AG04450 (cell line): ENCODE results near the gene IFI30. TPM values are rescaled to one million over a fixed set of nuclear protein-coding genes. Genes with fewer than 3 reads are reported as not detected.

Source experiments
- CTCF ChIA-PET: fragments of 300-600, 350-600 bp; formaldehyde crosslinking; extraction: SDS; loops from one replicate; lab custom pipeline; 2022; ENCODE audit warnings: antibody characterized with exemption, inconsistent platforms; lab: Charles Lee
- POLR2A ChIA-PET: fragments of 350-600 bp; formaldehyde crosslinking; extraction: SDS; loops from one replicate; lab custom pipeline; 2021; ENCODE audit warnings: antibody characterized with exemption, inconsistent platforms; lab: Yijun Ruan, JAX
- DNase-seq: peaks from one replicate; pipeline ENCODE4 v3.0.0-alpha.2; 2011; ENCODE audit warnings: low read depth, low spot score
- H3K27ac ChIP-seq: one replicate; pipeline ENCODE4 v1.5.1; 2012; ENCODE audit warnings: low read depth, low read length, control low read depth
- H3K27me3 ChIP-seq: one replicate; pipeline ENCODE4 v1.6.0; 2012; ENCODE audit warnings: low read length; ENCODE audit not compliant: control insufficient read depth, insufficient read depth
- H3K4me3 ChIP-seq: 2 replicates; pipeline ENCODE4 v1.5.1; 2011; ENCODE audit warnings: mild to moderate bottlenecking, low read depth, low read length, control low read depth
- H3K9me3 ChIP-seq: 2 replicates; pipeline ENCODE4 v1.5.1; 2012; ENCODE audit warnings: low read length; ENCODE audit not compliant: control insufficient read depth, insufficient read depth
- polyA plus RNA-seq: library from polyadenylated mRNA; depleted of rRNA; stranded (reverse); fragments of >200 nt; gene quantifications from 2 replicates; pipeline ENCODE4 v1.2.3, GENCODE V29; 2011
- TF ChIP-seq, protein P1 (sequence below): IDR thresholded peaks from 2 replicates; pipeline ENCODE4 v1.5.1; 2011; ENCODE audit warnings: low read depth, low read length, control low read depth, inconsistent platforms

IFI30 gene
- polyA plus RNA-seq, 1 experiment, result 6.9 TPM

DNA sequence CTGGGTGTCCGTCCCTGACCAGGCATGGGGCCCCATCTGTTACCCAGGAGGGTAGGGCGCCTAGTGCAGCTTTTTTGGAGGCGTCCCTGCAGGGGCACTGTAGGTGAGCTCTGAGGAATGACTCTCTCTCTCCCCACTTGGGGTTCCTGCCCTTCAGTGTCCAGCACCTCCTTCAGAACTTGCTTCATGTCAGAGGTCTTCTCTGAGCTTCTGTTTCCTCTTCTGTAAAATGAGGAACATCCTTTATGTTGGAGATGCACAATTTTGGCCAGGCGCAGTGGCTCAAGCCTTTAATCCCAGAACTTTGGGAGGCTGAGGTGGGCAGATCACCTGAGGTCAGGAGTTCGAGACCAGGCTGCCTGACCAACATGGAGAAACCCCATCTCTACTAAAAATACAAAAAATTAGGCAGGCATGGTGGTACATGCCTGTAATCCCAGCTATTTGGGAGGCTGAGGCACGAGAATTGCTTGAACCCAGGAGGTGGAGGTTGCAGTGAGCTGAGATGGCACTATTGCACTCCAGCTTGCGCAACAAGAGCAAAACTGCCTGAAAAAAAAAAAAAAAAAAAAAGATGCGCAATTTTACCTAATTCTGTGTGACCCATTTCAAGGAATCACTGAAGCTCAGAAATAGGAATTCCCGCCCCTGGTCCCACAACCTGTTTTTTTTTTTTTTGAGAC is 35.8 kb upstream of the IFI30 start:
- Histone ChIP-seq H3K27ac (no peak overlapping the region), H3K4me3 (no peak overlapping the region), H3K27me3 (no peaks in the 10 kb centered on the region), H3K9me3 (no peaks in the 10 kb centered on the region; the same call in 1 of the 2 replicates)
- no peak for DNase-seq
- ChIA-PET CTCF (no interaction called here), POLR2A (no interaction called here)
- TF ChIP-seq, protein P1, sequence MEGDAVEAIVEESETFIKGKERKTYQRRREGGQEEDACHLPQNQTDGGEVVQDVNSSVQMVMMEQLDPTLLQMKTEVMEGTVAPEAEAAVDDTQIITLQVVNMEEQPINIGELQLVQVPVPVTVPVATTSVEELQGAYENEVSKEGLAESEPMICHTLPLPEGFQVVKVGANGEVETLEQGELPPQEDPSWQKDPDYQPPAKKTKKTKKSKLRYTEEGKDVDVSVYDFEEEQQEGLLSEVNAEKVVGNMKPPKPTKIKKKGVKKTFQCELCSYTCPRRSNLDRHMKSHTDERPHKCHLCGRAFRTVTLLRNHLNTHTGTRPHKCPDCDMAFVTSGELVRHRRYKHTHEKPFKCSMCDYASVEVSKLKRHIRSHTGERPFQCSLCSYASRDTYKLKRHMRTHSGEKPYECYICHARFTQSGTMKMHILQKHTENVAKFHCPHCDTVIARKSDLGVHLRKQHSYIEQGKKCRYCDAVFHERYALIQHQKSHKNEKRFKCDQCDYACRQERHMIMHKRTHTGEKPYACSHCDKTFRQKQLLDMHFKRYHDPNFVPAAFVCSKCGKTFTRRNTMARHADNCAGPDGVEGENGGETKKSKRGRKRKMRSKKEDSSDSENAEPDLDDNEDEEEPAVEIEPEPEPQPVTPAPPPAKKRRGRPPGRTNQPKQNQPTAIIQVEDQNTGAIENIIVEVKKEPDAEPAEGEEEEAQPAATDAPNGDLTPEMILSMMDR, result no peak

- DNase-seq, result no peak
- ChIA-PET POLR2A (interaction anchor here (0.6 kb wide), 1 partner anchor 143 kb away, joined by 13 read pairs; no protein-coding TSS in a partner anchor), CTCF (no interaction called here)
- Histone ChIP-seq H3K4me3 (no peak overlapping the region), H3K27me3 (no peaks in the 10 kb centered on the region), H3K27ac (no peak overlapping the region), H3K9me3 (no peaks in the 10 kb centered on the region; the same call in 1 of the 2 replicates)
- TF ChIP-seq, protein P1, result no peak
Observed at GRCh38 chr19:18140473-18140872, 33.1 kb upstream of the IFI30 start.

DNA sequence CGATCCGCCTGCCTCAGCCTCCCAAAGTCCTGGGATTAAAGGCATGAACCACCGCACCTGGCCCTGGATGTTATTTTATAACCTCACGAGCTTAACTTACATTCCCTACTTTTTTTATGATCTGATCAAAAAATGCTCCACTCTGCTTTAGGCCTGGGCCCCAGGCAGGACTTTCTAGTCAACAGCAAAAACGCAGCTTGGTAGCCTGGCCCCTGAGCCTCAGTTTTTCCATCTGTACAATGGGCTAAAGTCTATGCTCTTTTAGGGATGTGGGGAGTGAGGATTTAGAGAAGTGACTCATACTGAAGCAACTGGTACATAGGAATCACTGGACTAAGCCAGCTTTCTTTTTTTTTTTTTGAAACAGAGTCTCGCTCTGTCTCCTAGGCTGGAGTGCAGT is 32.6 kb upstream of the IFI30 start:
- no peak for DNase-seq
- Histone ChIP-seq H3K27ac (no peak overlapping the region), H3K4me3 (no peak overlapping the region), H3K27me3 (no peaks in the 10 kb centered on the region), H3K9me3 (no peaks in the 10 kb centered on the region; the same call in 1 of the 2 replicates)
- POLR2A ChIA-PET, result interaction anchor here (0.6 kb wide), 1 partner anchor 143 kb away, joined by 13 read pairs; no protein-coding TSS in a partner anchor
- CTCF ChIA-PET, result interaction anchor here (0.5 to 1.8 kb wide), 6 partner anchors 10 to 138 kb away, joined by 3 to 7 read pairs (median 4); no protein-coding TSS in a partner anchor
- TF ChIP-seq, protein P1, result no peak

DNA sequence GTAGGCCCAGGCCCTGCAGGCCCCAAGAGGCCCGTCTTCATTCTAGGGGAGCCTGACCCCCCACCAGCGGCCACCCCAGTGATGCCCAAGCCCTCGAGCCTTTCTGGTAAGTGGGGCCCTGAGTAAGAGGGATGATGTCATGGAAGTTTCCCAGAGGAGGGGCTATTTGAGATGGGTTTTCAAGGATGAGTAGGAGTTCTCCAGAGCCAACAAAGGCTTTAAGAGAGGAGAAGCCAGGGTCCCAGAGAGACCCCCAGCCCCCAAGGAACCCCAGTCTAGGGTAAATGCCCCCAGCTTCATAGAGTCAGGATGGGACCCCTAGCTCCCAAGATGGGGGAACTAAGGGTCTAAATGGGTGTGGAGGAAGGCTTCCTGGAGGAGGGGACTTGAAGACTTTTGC is 29.7 kb upstream of the IFI30 start:
- ChIA-PET CTCF (interaction anchor here (2.2 kb wide), 1 partner anchor 31 kb away, joined by 7 read pairs; no protein-coding TSS in a partner anchor), POLR2A (no interaction called here)

More for the DNA sequence above, 29.7 kb upstream of the IFI30 start:
- no peaks in the 10 kb centered on the region; the same call in 1 of the 2 replicates for H3K9me3 ChIP-seq
- no peak overlapping the region for H3K4me3 ChIP-seq
- no peaks in the 10 kb centered on the region for H3K27me3 ChIP-seq
- no peak for DNase-seq
- TF ChIP-seq, protein P1, result no peak
- H3K27ac ChIP-seq, result no peak overlapping the region
